GM12872 (cell line): Measurements from ENCODE around the gene VMA21.

Experiments
- CTCF ChIP-seq: IDR thresholded peaks from 3 replicates; pipeline ENCODE4 v1.5.1; 2011; ENCODE audit warnings: low read depth, mild to moderate bottlenecking, low read length, moderate library complexity; ENCODE audit not compliant: insufficient read depth

VMA21 gene

GRCh38 chrX:151416579-151416978 is 19.6 kb downstream of the VMA21 start:
- TF ChIP-seq CTCF = no peak

- TF ChIP-seq CTCF = no peak
Observed at GRCh38 chrX:151419782-151420181, 22.8 kb downstream of the VMA21 start.

DNA sequence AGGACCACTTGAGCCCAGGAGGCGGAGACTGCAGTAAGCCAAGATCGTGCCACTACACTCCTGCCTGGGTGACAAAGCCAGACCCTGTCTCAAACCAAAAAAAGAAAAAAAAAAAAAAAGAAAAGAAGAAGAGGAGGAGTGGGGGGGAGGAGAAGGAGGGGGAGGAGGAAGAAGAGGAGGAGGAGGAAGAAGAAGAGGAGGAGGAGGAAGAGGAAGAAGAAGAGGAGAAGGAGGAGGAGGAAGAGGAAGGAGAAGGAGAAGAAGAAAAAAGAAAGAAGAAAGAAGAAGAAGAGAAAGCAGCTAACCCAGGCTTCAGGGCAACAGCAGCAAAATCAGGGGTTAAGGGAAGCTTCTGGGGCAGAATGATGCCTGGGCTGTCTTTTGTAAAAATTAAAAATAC is 27.5 kb downstream of the VMA21 start:
- TF ChIP-seq CTCF = no peak

- TF ChIP-seq CTCF = no peak
Observed at GRCh38 chrX:151448509-151448908, 51.5 kb downstream of the VMA21 start.

GRCh38 chrX:151458824-151459223 is 61.8 kb downstream of the VMA21 start:
- no peak for TF ChIP-seq CTCF
